ENCODE results near the gene MED20. TPM values are rescaled to one million over a fixed set of nuclear protein-coding genes. Genes with fewer than 3 reads are reported as not detected.

The MED20 gene
- total and polyA plus RNA-seq, 11 donors = 9.3 to 25.5 (median 16.9) TPM

GRCh38 chr6:41966961-41967311 is 46.0 kb upstream of the MED20 start:
- Histone ChIP-seq H3K36me3 (no peaks in the 10 kb centered on the region), H3K27ac (peak overlapping the region in 1 of 12 donors; percentile 16)

GRCh38 chr6:41966214-41966920 is 45.4 kb upstream of the MED20 start:
- DNase-seq (no peak), ATAC-seq (no peak)
- 70 to 94% (median 73%) methylated on average over 4 to 5 of the region's 5 CpGs for WGBS, 4 donors
- Histone ChIP-seq H3K27ac (no peak overlapping the region), H3K4me3 (no peak overlapping the region), H3K36me3 (no peaks in the 10 kb centered on the region), H3K9me3 (no peaks in the 10 kb centered on the region), H3K4me1 (peaks cover 0 to 33% (median 8%) of the 10 kb centered on the region in 12 donors), H3K27me3 (no peaks in the 10 kb centered on the region)
- TF ChIP-seq POLR2A (IDR thresholded peaks at IDR 0.05) = no peak
- TF ChIP-seq CTCF (IDR thresholded peaks at IDR 0.05) = no peak
- intact Hi-C loops (cut with DNase I) = loop anchor here in 1 of 10 donors (10.0 kb wide), 1 partner anchor 48 kb away; no protein-coding TSS in a partner anchor

More at GRCh38 chr6:41966961-41967311, 46.0 kb upstream of the MED20 start:
- intact Hi-C loops (cut with DNase I) = loop anchor here in 1 of 10 donors (10.0 kb wide), 1 partner anchor 48 kb away; no protein-coding TSS in a partner anchor
- Histone ChIP-seq H3K4me3 (no peak overlapping the region), H3K9me3 (no peaks in the 10 kb centered on the region), H3K27me3 (no peaks in the 10 kb centered on the region), H3K4me1 (peaks cover 0 to 31% (median 8%) of the 10 kb centered on the region in 12 donors)
- ATAC-seq (no peak), DNase-seq (no peak)
- no peak for TF ChIP-seq POLR2A (IDR thresholded peaks at IDR 0.05)
- no peak for TF ChIP-seq CTCF (IDR thresholded peaks at IDR 0.05)
- 67 to 78% (median 71%) methylated on average over 4 of the region's 4 CpGs for WGBS, 4 donors

GRCh38 chr6:41965429-41966213 is 44.7 kb upstream of the MED20 start:
- Histone ChIP-seq H3K4me3 (no peak overlapping the region), H3K9me3 (no peaks in the 10 kb centered on the region), H3K27ac (no peak overlapping the region), H3K36me3 (no peaks in the 10 kb centered on the region), H3K4me1 (peaks cover 0 to 33% (median 5%) of the 10 kb centered on the region in 12 donors), H3K27me3 (no peaks in the 10 kb centered on the region)
- TF ChIP-seq CTCF (IDR thresholded peaks at IDR 0.05) (no peak), POLR2A (IDR thresholded peaks at IDR 0.05) (no peak)
- 53 to 69% (median 60%) methylated on average over 11 of the region's 11 CpGs for WGBS, 4 donors
- DNase-seq (no peak), ATAC-seq (no peak)
- intact Hi-C loops (cut with DNase I) = loop anchor here in 1 of 10 donors (10.0 kb wide), 1 partner anchor 49 kb away; no protein-coding TSS in a partner anchor

All from heart left ventricle (tissue), 16 donors.